Kidney epithelial cell (primary cell): ENCODE data around the gene AFG1L. TPM values are rescaled to one million over a fixed set of nuclear protein-coding genes. Genes with fewer than 3 reads are reported as not detected.
A peak's percentile ranks its signal among the peaks of the same experiment; 100 is the strongest.

Experiments used
- DNase-seq: peaks from one replicate; pipeline ENCODE4 v3.0.0-alpha.2; 2010; ENCODE audit warnings: low read depth
- H3K27me3 ChIP-seq: 2 replicates; pipeline ENCODE4 v1.6.0; 2011; ENCODE audit warnings: low read length; ENCODE audit not compliant: control insufficient read depth, insufficient read depth
- H3K36me3 ChIP-seq: 2 replicates; pipeline ENCODE4 v1.5.1; 2011; ENCODE audit warnings: low read length; ENCODE audit not compliant: control insufficient read depth, insufficient read depth
- H3K4me3 ChIP-seq: 2 replicates; pipeline ENCODE4 v1.5.1; 2011; ENCODE audit warnings: low read depth, mild to moderate bottlenecking, control low read depth, low read length
- CTCF ChIP-seq: IDR thresholded peaks from 2 replicates; pipeline ENCODE4 v1.5.1; 2011; ENCODE audit warnings: mild to moderate bottlenecking, moderate library complexity, low read length, control low read depth, inconsistent platforms; ENCODE audit not compliant: insufficient read depth, poor library complexity, severe bottlenecking
- total RNA-seq: library from RNA; depleted of rRNA; stranded (reverse); fragments of >200 nt; gene quantifications from 2 replicates; pipeline ENCODE4 v1.2.3, GENCODE V29; 2015

Gene AFG1L
- total RNA-seq, 1 donor from 2014 or later: 3.6 TPM

DNA sequence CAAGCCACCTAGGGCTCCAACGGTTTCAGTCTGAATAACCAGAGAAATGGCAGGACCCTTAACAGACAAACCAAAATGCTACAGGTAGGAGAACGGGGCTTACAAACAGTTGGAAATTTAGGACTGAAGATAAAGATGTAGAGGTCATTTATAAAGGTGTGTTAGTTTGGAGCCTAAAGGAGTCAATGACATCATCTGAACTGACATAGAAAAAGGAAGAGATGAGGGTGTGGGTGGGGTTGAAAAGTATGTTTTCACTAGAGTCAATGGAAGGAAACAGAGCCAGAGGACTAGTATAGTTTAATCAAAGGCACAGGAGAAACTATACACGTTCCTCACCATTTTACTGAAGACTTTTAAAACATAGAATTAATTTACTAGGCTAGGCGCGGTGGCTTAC is 194.8 kb downstream of the AFG1L start:
- no peaks in the 10 kb centered on the region for H3K36me3 ChIP-seq
- no peak overlapping the region for H3K4me3 ChIP-seq
- no peak for DNase-seq
- H3K27me3 ChIP-seq: no peaks in the 10 kb centered on the region
- no peak for TF ChIP-seq CTCF

DNA sequence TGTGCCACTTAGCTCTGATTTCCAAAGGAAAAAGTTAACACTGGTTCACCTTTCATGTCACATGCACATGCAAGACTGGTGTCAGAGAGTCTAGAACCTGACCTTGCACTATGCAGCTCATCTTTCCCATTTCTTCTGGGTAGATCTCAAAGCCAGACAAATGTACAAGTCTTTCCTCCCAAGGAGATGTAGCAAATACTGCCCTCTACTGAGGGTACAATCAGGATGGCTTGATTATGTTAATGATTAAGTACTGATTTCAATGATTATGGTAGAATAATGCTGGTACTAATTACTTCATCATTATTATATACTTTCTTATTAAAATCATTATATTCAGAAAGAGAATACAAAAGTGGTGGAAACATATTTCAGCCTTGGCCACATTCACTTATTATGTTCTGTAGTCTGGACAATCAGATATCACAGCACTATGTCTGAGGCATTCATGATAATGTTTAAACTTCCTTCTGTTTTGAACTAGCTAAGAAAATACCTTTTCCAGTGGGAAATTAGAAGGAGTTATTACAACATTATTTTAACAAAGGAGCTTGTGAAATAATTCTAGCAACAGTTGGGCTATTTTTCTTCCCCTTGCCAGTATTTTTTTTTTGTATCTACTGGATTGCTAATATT is 197.4 kb downstream of the AFG1L start:
- no peaks in the 10 kb centered on the region for H3K36me3 ChIP-seq
- TF ChIP-seq CTCF: peak; percentile 66
- no peaks in the 10 kb centered on the region for H3K27me3 ChIP-seq
- peak; percentile 21 for DNase-seq
- H3K4me3 ChIP-seq: no peak overlapping the region

GRCh38 chr6:108494434-108494833 is 199.6 kb downstream of the AFG1L start:
- TF ChIP-seq CTCF: no peak
- no peak for DNase-seq
- Histone ChIP-seq H3K36me3 (no peaks in the 10 kb centered on the region), H3K27me3 (no peaks in the 10 kb centered on the region), H3K4me3 (no peak overlapping the region)

- DNase-seq: no peak
- Histone ChIP-seq H3K36me3 (no peaks in the 10 kb centered on the region), H3K27me3 (no peaks in the 10 kb centered on the region), H3K4me3 (no peak overlapping the region)
- TF ChIP-seq CTCF: peak; percentile 53
Measured at GRCh38 chr6:108497883-108498282, 203.0 kb downstream of the AFG1L start.

DNA sequence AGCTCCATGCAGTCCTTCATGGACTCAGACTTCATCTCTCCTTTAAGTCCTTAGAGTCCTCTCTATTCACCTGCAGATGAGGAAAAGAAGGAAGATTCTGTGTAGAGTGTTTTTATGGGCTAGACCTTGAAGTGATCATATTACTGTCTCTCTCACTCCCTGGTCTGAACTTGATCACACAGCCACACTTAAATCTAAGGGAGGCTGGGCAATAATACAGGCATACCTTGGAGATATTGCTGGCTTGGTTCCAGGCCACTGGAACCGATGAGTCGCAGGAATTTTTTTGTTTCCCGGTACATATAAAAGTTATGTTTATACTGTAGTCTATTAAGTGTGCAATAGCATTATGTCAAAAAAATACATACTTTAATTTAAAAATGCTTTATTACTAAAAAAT is 206.7 kb downstream of the AFG1L start:
- no peak overlapping the region for H3K4me3 ChIP-seq
- no peak for DNase-seq
- no peaks in the 10 kb centered on the region for H3K27me3 ChIP-seq
- no peak for TF ChIP-seq CTCF
- no peaks in the 10 kb centered on the region for H3K36me3 ChIP-seq

GRCh38 chr6:108502832-108503231 is 208.0 kb downstream of the AFG1L start:
- no peak for DNase-seq
- H3K36me3 ChIP-seq: no peaks in the 10 kb centered on the region
- no peaks in the 10 kb centered on the region for H3K27me3 ChIP-seq
- no peak for TF ChIP-seq CTCF
- no peak overlapping the region for H3K4me3 ChIP-seq
